K562 (cell line): Measurements from ENCODE around the gene FAM171A2. TPM values are rescaled to one million over a fixed set of nuclear protein-coding genes. Genes with fewer than 3 reads are reported as not detected.

Source experiments
- ATAC-seq: fragments of 200-7000 bp; cut with Tn5 transposase; 3 replicates; pipeline ENCODE4 v1.9.1; 2020; ENCODE audit warnings: moderate library complexity
- BruUV-seq: library from RNA; stranded (reverse); fragments of 400-500 nt; replicated peaks from 2 replicates; lab custom pipeline; 2021; lab: Mats Ljungman, UMichigan
- CTCF ChIA-PET: fragments of 300-600 bp; formaldehyde crosslinking; extraction: SDS; loops from one replicate; lab custom pipeline; 2021; ENCODE audit warnings: low intra/inter-chr PET ratio; lab: Yijun Ruan, JAX
- POLR2A ChIA-PET: fragments of 300-600, 350-650 bp; sonication (Branson Sonifier 250); formaldehyde crosslinking; extraction: SDS; loops from one replicate; lab custom pipeline; 2021; ENCODE audit warnings: antibody characterized with exemption, inconsistent platforms; lab: Yijun Ruan, JAX
- DNase-seq, 4 experiments: peaks; one replicate each; pipeline versions ENCODE4 v3.0.0 to v3.0.0-alpha.2; 2011 to 2018; ENCODE audit warnings: low spot score in 3 of 4, mixed read lengths in 3 of 4; ENCODE audit errors: extremely low read depth in 1 of 4
- FAIRE-seq: peaks from 2 replicates; lab custom pipeline; 2011; peaks lifted over from hg19 to GRCh38; lab: Jason Lieb, UNC
- H2AFZ ChIP-seq: 2 replicates; pipeline ENCODE4 v1.6.0; 2011; ENCODE audit warnings: low read depth, low read length, control low read depth, inconsistent platforms
- H3K27ac ChIP-seq: fragments of 200-600 bp; 3 replicates; pipeline ENCODE4 v1.8.0; 2011; ENCODE audit warnings: low read depth, mild to moderate bottlenecking, control low read depth, inconsistent platforms, low read length, moderate library complexity, mixed read lengths; ENCODE audit errors: extremely low read depth
- H3K27me3 ChIP-seq, 2 experiments: fragments of 300-600 bp in 1 of 2; 2 replicates in 1 of 2; 3 replicates in 1 of 2; pipeline versions ENCODE4 v1.6.0 to v1.8.0; 2011; ENCODE audit warnings: inconsistent platforms in 2 of 2, low read length in 2 of 2, mild to moderate bottlenecking in 1 of 2, mixed read lengths in 1 of 2, moderate library complexity in 1 of 2; ENCODE audit not compliant: control insufficient read depth in 2 of 2, insufficient read depth in 2 of 2
- H3K36me3 ChIP-seq: fragments of 300-600 bp; 3 replicates; pipeline ENCODE4 v1.8.0; 2011; ENCODE audit warnings: mild to moderate bottlenecking, low read length, inconsistent platforms; ENCODE audit not compliant: control insufficient read depth, insufficient read depth
- H3K4me1 ChIP-seq, 2 experiments: fragments of 200-600 bp in 1 of 2; replicated peaks in 1 of 2; 2 replicates in 1 of 2; 3 replicates in 1 of 2; pipeline versions ENCODE4 v1.5.1 to v1.8.0; 2011; ENCODE audit warnings: inconsistent platforms in 2 of 2, low read length in 2 of 2, mild to moderate bottlenecking in 1 of 2, mixed read lengths in 1 of 2, moderate library complexity in 1 of 2; ENCODE audit not compliant: control insufficient read depth in 2 of 2, insufficient read depth in 2 of 2
- H3K4me2 ChIP-seq: 2 replicates; pipeline ENCODE4 v1.6.1; 2011; ENCODE audit warnings: low read length, control low read depth, inconsistent platforms, mixed read lengths; ENCODE audit not compliant: insufficient read depth
- H3K4me3 ChIP-seq: fragments of 200-600 bp; sonication (generic), shearing (Covaris generic); 2 replicates; pipeline ENCODE4 v1.5.1; 2016; ENCODE audit warnings: control low read depth, inconsistent platforms
- H3K79me2 ChIP-seq: fragments of 200-600 bp; 3 replicates; pipeline ENCODE4 v1.8.0; 2011; ENCODE audit warnings: low read length, inconsistent platforms; ENCODE audit not compliant: control insufficient read depth, insufficient read depth
- H3K9ac ChIP-seq, 2 experiments: 2 replicates each; pipeline versions ENCODE4 v1.6.0 to v1.6.1; 2011; ENCODE audit warnings: low read depth in 2 of 2, low read length in 2 of 2, control low read depth in 1 of 2, inconsistent platforms in 1 of 2, mild to moderate bottlenecking in 1 of 2, mixed read lengths in 1 of 2; ENCODE audit not compliant: insufficient read depth in 1 of 2
- H3K9me1 ChIP-seq: one replicate; pipeline ENCODE4 v1.6.0; 2011; ENCODE audit warnings: inconsistent platforms, mild to moderate bottlenecking, low read length, moderate library complexity; ENCODE audit not compliant: control insufficient read depth, insufficient read depth
- H3K9me3 ChIP-seq: replicated peaks from 2 replicates; pipeline ENCODE4 v1.5.1; 2011; ENCODE audit warnings: low read depth, low read length, inconsistent platforms; ENCODE audit not compliant: control insufficient read depth, insufficient read depth
- H4K20me1 ChIP-seq: replicated peaks from 2 replicates; pipeline ENCODE4 v1.6.1; 2011; ENCODE audit warnings: low read length, inconsistent platforms, mixed read lengths; ENCODE audit not compliant: control insufficient read depth, insufficient read depth
- CBX5 ChIP-seq: IDR thresholded peaks from 2 replicates; pipeline ENCODE4 v1.6.1; 2014; ENCODE audit warnings: low read depth, borderline replicate concordance
- GTF2A2 ChIP-seq: IDR thresholded peaks from 2 replicates; pipeline ENCODE4 v1.6.1; 2016; ENCODE audit warnings: mild to moderate bottlenecking, missing genetic modification characterization, missing compliant biosample characterization
- KLF13 ChIP-seq: fragments of 450-650 bp; IDR thresholded peaks from 2 replicates; pipeline ENCODE4 v1.6.1; 2016; ENCODE audit warnings: missing genetic modification characterization, low read depth, mild to moderate bottlenecking, missing compliant biosample characterization, moderate library complexity, borderline replicate concordance
- NBN ChIP-seq: fragments of 450-650 bp; IDR thresholded peaks from 2 replicates; pipeline ENCODE4 v1.6.1; 2016; ENCODE audit warnings: low read depth, mild to moderate bottlenecking
- SPI1 ChIP-seq: IDR thresholded peaks from 2 replicates; pipeline ENCODE4 v1.6.1; 2011; ENCODE audit warnings: low read depth, low read length, control low read depth, borderline replicate concordance
- ZNF121 ChIP-seq: sonication (generic); formaldehyde crosslinking; conservative IDR thresholded peaks from 2 replicates; pipeline ENCODE4 v1.8.0; 2022; ENCODE audit warnings: missing genetic modification reagents
- ZNF197 ChIP-seq: fragments of 200-800 bp; sonication (Bioruptor generic); IDR thresholded peaks from 2 replicates; pipeline ENCODE4 v1.6.1; 2016; ENCODE audit warnings: low read depth, missing genetic modification characterization, missing compliant biosample characterization
- WGBS: fragments of 100-300 bp; shearing (Covaris generic); methylation state at CpG from one replicate; pipeline ENCODE4 v1.1.6; 2016; ENCODE audit warnings: low coverage, mixed read lengths; ENCODE audit not compliant: insufficient coverage; ENCODE audit errors: missing lambda C conversion rate; 5-methylcytosine and 5-hydroxymethylcytosine counted together
- in situ Hi-C: fragments of 300-500 bp; cut with MboI; formaldehyde crosslinking; loops from 4 replicates; pipeline ENCODE4 v1.15.0; 2018; ENCODE audit warnings: inconsistent platforms, mixed read lengths
- intact Hi-C: fragments of 100-400 bp; cut with micrococcal nuclease; formaldehyde crosslinking; loops from 2 replicates; pipeline ENCODE4 v1.14.2; 2022
- polyA plus RNA-seq, 8 experiments: library from polyadenylated mRNA; depleted of rRNA in 4 of 8; stranded (reverse) in 5 of 8; unstranded in 3 of 8; fragments of >200 nt; fragmentation: Nextera tagmentation in 2 of 8; fragmentation: Illumina TruSeq in 1 of 8; extraction: Ambion mirVana in 2 of 8; extraction: Trizol in 1 of 8; gene quantifications; 2 replicates each; pipeline versions ENCODE4 v1.2.1 to v1.2.3, GENCODE V29; 2011 to 2014; ENCODE audit warnings: inconsistent platforms in 1 of 8, missing spikeins in 1 of 8
- total RNA-seq, 7 experiments: library from RNA; depleted of rRNA in 6 of 7; stranded (reverse); fragments of >200 nt in 6 of 7; fragmentation: Illumina TruSeq in 2 of 7; extraction: Trizol in 2 of 7; gene quantifications; 2 replicates each; pipeline versions ENCODE4 v1.2.1 to v1.2.3, GENCODE V29; 2011 to 2021; ENCODE audit warnings: low replicate concordance in 1 of 7

The FAM171A2 gene
- total and polyA plus RNA-seq, 9 of the 15 experiments (the other 6 are each of a cell fraction or from before 2014, with no cell fraction given): 0.10 to 10.2 (median 2.0) TPM; not detected in 1

- no peak overlapping the region for H2AFZ ChIP-seq
- FAIRE-seq (no peak), DNase-seq (no peak), ATAC-seq (no peak)
- intact Hi-C loops (no loop called here), in situ Hi-C loops (no loop called here)
- H3K4me2 ChIP-seq: no peak overlapping the region
- H3K79me2 ChIP-seq: no peaks in the 10 kb centered on the region
- no peaks in the 10 kb centered on the region for H3K9me1 ChIP-seq
- no peak overlapping the region for H3K4me3 ChIP-seq
- H3K4me1 ChIP-seq: peaks cover 11 to 17% of the 10 kb centered on the region in 2 experiments; a peak in 4 of 5 replicates
- H3K9ac ChIP-seq: no peak overlapping the region
- ChIA-PET POLR2A (interaction anchor here (0.6 to 2.7 kb wide), 4 partner anchors 10 to 274 kb away, joined by 3 to 7 read pairs (median 4); no protein-coding TSS in a partner anchor), CTCF (no interaction called here)
- no peaks in the 10 kb centered on the region for H4K20me1 ChIP-seq
- TF ChIP-seq ZNF197 (no peak), NBN (no peak), GTF2A2 (tag) (no peak), KLF13 (tag) (no peak), CBX5 (no peak)
- H3K27ac ChIP-seq: no peak overlapping the region
- no peaks in the 10 kb centered on the region for H3K9me3 ChIP-seq
- no peaks in the 10 kb centered on the region for H3K27me3 ChIP-seq
- H3K36me3 ChIP-seq: peaks cover 42% of the 10 kb centered on the region; the same call in 2 of the 3 replicates
- no TSS peak for BruUV-seq
- 87% methylated on average over 5 of the region's 5 CpGs for WGBS
Observed at GRCh38 chr17:44396946-44397345, 33.3 kb upstream of the FAM171A2 start.

GRCh38 chr17:44394833-44395232 is 31.2 kb upstream of the FAM171A2 start:
- intact Hi-C loops: no loop called here

More at GRCh38 chr17:44394833-44395232, 31.2 kb upstream of the FAM171A2 start:
- no TSS peak for BruUV-seq
- DNase-seq: no peak
- Histone ChIP-seq H3K9me1 (no peaks in the 10 kb centered on the region), H3K4me3 (no peak overlapping the region), H3K36me3 (peaks cover 24% of the 10 kb centered on the region; the same call in 1 of the 3 replicates), H3K9ac (no peak overlapping the region), H3K79me2 (no peaks in the 10 kb centered on the region), H3K4me2 (no peak overlapping the region), H3K27ac (no peak overlapping the region), H3K27me3 (no peaks in the 10 kb centered on the region)
- ATAC-seq: no peak
- POLR2A ChIA-PET: interaction anchor here (1.1 kb wide), 1 partner anchor 9 kb away, joined by 3 read pairs; no protein-coding TSS in a partner anchor
- in situ Hi-C loops: no loop called here
- no peak for FAIRE-seq
- TF ChIP-seq SPI1 (peak; percentile 89), ZNF121 (CRISPR knock-in tag) (no peak)
- TF ChIP-seq, all 486 proteins: peak for 1
- CTCF ChIA-PET: no interaction called here
- no peak overlapping the region for H2AFZ ChIP-seq
- H4K20me1 ChIP-seq: no peaks in the 10 kb centered on the region
- H3K4me1 ChIP-seq: peaks cover 16 to 34% of the 10 kb centered on the region in 2 experiments; a peak in 4 of 5 replicates
- 89% methylated on average over 2 of the region's 2 CpGs for WGBS
- no peaks in the 10 kb centered on the region for H3K9me3 ChIP-seq
